Activated CD8-positive, alpha-beta memory T cell treated with anti-CD3 and anti-CD28 coated beads for 36 hours (primary cell): ENCODE results near the gene CCDC177. TPM values are rescaled to one million over a fixed set of nuclear protein-coding genes. Genes with fewer than 3 reads are reported as not detected.

Experiments
- CTCF ChIA-PET: fragments of 350-600 bp; sonication (Branson Sonifier 250); formaldehyde crosslinking; loops from one replicate; lab custom pipeline; 2021; ENCODE audit warnings: antibody characterized with exemption; lab: Charles Lee
- POLR2A ChIA-PET: fragments of 350-600 bp; sonication (Branson Sonifier 250); formaldehyde crosslinking; loops from one replicate; lab custom pipeline; 2021; ENCODE audit warnings: antibody characterized with exemption; lab: Charles Lee
- total RNA-seq, 2 experiments: library from RNA; stranded (reverse); gene quantifications; one replicate each; pipeline ENCODE4 v1.2.3, GENCODE V29; 2021

Gene CCDC177
- total RNA-seq, 2 experiments from 2014 or later: 0.04 TPM; not detected in 1

GRCh38 chr14:69547701-69548348 is 26.8 kb downstream of the CCDC177 start:
- CTCF ChIA-PET: interaction anchor here (0.6 to 2.6 kb wide), 6 partner anchors 10 to 252 kb away, joined by 3 to 16 read pairs (median 4); partner anchors contain the start of gene CCDC177
- POLR2A ChIA-PET: no interaction called here

GRCh38 chr14:69543341-69544115 is 31.1 kb downstream of the CCDC177 start:
- ChIA-PET CTCF (no interaction called here), POLR2A (no interaction called here)

GRCh38 chr14:69542311-69542710 is 32.4 kb downstream of the CCDC177 start:
- CTCF ChIA-PET: no interaction called here
- POLR2A ChIA-PET: no interaction called here

- ChIA-PET CTCF (interaction anchor here (1.4 kb wide), 1 partner anchor 44 kb away, joined by 3 read pairs; no protein-coding TSS in a partner anchor), POLR2A (no interaction called here)
These were observed 33.9 kb downstream of the CCDC177 start for GRCh38 chr14:69540654-69541335.

- CTCF ChIA-PET: no interaction called here
- POLR2A ChIA-PET: no interaction called here
These were observed 34.9 kb downstream of the CCDC177 start for GRCh38 chr14:69539631-69540410.

- CTCF ChIA-PET: no interaction called here
These were observed 35.9 kb downstream of the CCDC177 start for GRCh38 chr14:69538766-69539165.

GRCh38 chr14:69537900-69538299 is 36.8 kb downstream of the CCDC177 start:
- POLR2A ChIA-PET: no interaction called here
- CTCF ChIA-PET: no interaction called here

More at GRCh38 chr14:69538766-69539165, 35.9 kb downstream of the CCDC177 start:
- POLR2A ChIA-PET: no interaction called here

- ChIA-PET CTCF (no interaction called here), POLR2A (no interaction called here)
These were observed 37.7 kb downstream of the CCDC177 start for GRCh38 chr14:69536971-69537370.

GRCh38 chr14:69535230-69535848 is 39.3 kb downstream of the CCDC177 start:
- ChIA-PET CTCF (interaction anchor here (1.1 kb wide), 2 partner anchors 13 to 50 kb away, joined by 3 read pairs; no protein-coding TSS in a partner anchor), POLR2A (no interaction called here)

- POLR2A ChIA-PET: no interaction called here
- CTCF ChIA-PET: no interaction called here
These were observed 41.9 kb downstream of the CCDC177 start for GRCh38 chr14:69532561-69533340.

- ChIA-PET POLR2A (no interaction called here), CTCF (interaction anchor here (0.7 kb wide), 1 partner anchor 18 kb away, joined by 3 read pairs; no protein-coding TSS in a partner anchor)
These were observed 43.5 kb downstream of the CCDC177 start for GRCh38 chr14:69531135-69531534.

GRCh38 chr14:69530095-69530494 is 44.6 kb downstream of the CCDC177 start:
- CTCF ChIA-PET: no interaction called here

GRCh38 chr14:69529563-69529962 is 45.1 kb downstream of the CCDC177 start:
- ChIA-PET CTCF (no interaction called here), POLR2A (no interaction called here)

More at GRCh38 chr14:69530095-69530494, 44.6 kb downstream of the CCDC177 start:
- POLR2A ChIA-PET: no interaction called here

- CTCF ChIA-PET: no interaction called here
- POLR2A ChIA-PET: no interaction called here
These were observed 45.7 kb downstream of the CCDC177 start for GRCh38 chr14:69528930-69529329.

GRCh38 chr14:69528143-69528542 is 46.5 kb downstream of the CCDC177 start:
- ChIA-PET CTCF (no interaction called here), POLR2A (no interaction called here)

GRCh38 chr14:69527635-69528034 is 47.0 kb downstream of the CCDC177 start:
- ChIA-PET CTCF (no interaction called here), POLR2A (no interaction called here)

GRCh38 chr14:69525896-69526295 is 48.8 kb downstream of the CCDC177 start:
- ChIA-PET POLR2A (no interaction called here), CTCF (no interaction called here)

GRCh38 chr14:69522026-69522425 is 52.6 kb downstream of the CCDC177 start:
- POLR2A ChIA-PET: no interaction called here
- CTCF ChIA-PET: interaction anchor here (0.5 kb wide), 1 partner anchor 57 kb away, joined by 3 read pairs; no protein-coding TSS in a partner anchor
